ENCODE results near the gene ACTN4.

ACTN4 gene

DNA sequence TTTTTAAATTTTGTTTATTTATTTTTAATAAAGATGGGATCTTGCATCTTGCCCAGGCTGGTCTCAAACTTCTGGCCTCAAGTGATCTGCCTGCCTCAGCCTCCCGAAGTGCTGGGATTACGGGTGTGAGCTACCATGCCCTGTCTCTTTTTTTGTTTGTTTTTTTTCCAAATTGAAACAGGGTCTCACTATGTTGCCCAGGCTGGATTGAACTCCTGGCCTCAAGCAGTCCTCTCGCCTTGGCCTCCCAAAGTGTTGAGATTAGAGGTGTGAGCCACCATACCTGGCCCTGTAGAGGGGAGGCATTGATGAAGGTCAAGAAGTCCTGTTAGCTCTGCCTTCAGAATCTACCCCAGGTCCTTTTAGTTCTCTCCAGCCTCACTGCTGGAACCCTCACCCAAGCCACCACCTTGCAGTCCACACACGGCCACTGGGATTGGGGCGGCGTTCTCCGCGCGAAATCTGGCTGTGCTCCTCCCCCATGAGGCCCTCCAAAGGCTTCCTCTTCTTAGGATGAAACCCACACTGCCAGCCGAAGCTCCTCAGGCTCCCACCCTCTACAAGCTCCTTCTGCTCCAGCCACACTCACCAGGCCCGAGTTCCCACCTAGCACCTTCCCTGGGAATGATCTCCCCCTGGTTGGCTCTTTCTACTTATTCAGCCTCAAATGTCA lies 34.9 kb downstream of the ACTN4 start:
- in situ Hi-C loops (cut with HindIII; ENCODE audit: low pct_ligation_motif_present, low sequenced_read_pairs), result no loop called here
- H3K27me3 ChIP-seq (replicated peaks), result no peaks in the 10 kb centered on the region
- no peak for DNase-seq
- H3K4me3 ChIP-seq (ENCODE audit: low read depth, low read length), result no peak overlapping the region
- no peak overlapping the region for H3K27ac ChIP-seq
- TF ChIP-seq, protein P1, sequence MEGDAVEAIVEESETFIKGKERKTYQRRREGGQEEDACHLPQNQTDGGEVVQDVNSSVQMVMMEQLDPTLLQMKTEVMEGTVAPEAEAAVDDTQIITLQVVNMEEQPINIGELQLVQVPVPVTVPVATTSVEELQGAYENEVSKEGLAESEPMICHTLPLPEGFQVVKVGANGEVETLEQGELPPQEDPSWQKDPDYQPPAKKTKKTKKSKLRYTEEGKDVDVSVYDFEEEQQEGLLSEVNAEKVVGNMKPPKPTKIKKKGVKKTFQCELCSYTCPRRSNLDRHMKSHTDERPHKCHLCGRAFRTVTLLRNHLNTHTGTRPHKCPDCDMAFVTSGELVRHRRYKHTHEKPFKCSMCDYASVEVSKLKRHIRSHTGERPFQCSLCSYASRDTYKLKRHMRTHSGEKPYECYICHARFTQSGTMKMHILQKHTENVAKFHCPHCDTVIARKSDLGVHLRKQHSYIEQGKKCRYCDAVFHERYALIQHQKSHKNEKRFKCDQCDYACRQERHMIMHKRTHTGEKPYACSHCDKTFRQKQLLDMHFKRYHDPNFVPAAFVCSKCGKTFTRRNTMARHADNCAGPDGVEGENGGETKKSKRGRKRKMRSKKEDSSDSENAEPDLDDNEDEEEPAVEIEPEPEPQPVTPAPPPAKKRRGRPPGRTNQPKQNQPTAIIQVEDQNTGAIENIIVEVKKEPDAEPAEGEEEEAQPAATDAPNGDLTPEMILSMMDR (IDR thresholded peaks at IDR 0.05; ENCODE audit: low read depth, low read length, missing control alignments), result no peak
- peaks cover 19% of the 10 kb centered on the region for H3K36me3 ChIP-seq (replicated peaks)

DNA sequence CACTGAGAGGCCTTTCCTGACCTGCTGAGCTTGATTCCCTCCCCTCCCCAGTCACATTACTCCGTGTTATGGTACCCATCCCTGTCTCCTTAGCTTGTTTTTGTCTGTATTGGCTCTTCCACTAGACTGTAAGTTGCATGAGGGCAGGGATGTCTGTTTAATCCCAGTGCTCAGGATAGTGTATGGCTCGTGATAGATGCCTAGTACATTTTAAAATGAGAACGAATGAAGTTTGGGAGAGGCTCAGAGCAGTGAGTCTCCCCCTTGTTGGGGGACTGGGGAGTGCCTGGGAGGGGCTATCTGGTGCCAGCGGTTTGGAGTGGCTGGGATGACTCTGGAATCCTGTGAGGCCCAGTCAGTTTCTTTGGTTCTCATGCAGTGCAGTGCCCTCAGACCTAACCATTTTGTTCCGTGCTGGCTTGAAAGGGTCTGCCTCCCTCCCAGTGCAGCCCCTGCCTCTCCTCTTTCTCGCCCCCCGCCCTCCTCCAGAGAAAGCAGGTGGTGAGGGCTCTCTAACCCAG lies 35.5 kb downstream of the ACTN4 start:
- in situ Hi-C loops (cut with HindIII; ENCODE audit: low pct_ligation_motif_present, low sequenced_read_pairs), result no loop called here
- no peak for DNase-seq
- Histone ChIP-seq H3K4me3 (ENCODE audit: low read depth, low read length) (no peak overlapping the region), H3K36me3 (replicated peaks) (peaks cover 14% of the 10 kb centered on the region), H3K27me3 (replicated peaks) (no peaks in the 10 kb centered on the region), H3K27ac (peak overlapping the region; percentile 90)
- TF ChIP-seq, protein P1 (IDR thresholded peaks at IDR 0.05; ENCODE audit: low read depth, low read length, missing control alignments), result no peak

DNA sequence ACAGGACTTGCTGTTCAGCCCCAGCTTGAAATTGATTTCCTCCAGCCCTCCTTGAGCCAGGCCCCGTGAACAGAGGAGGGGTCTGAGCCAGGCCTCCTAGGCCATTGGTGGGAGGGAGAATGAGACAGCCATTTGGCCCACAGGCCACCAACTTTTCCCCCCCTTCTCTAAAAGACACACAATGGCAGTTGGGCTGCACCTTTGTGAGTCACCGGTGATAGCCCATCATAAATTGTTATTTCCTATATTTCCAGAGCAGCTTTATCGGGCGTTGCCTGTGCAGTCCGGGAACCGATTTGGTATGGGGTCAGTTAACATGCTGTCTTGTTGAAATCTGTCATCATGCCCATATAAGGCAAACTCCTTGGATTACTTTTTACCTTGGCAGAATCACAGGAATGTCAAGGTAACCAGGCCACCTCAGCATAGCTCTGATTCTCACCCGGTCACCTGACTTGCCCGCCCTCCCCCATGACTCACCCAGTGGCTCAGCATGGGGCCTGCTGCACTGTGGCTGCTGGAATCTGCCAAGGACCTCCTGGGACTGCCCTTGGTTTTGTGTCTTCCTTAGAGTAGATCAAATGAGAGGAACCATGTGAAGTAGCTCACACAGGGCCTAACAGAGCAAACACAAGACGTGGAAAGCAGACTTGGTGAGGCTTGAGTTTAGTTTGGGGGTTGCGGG lies 36.1 kb downstream of the ACTN4 start:
- in situ Hi-C loops (cut with HindIII; ENCODE audit: low pct_ligation_motif_present, low sequenced_read_pairs), result no loop called here
- no peak overlapping the region for H3K4me3 ChIP-seq (ENCODE audit: low read depth, low read length)
- no peaks in the 10 kb centered on the region for H3K27me3 ChIP-seq (replicated peaks)
- peak overlapping the region; percentile 90 for H3K27ac ChIP-seq
- peak; percentile 95 for DNase-seq
- H3K36me3 ChIP-seq (replicated peaks), result peaks cover 10% of the 10 kb centered on the region
- TF ChIP-seq, protein P1 (IDR thresholded peaks at IDR 0.05; ENCODE audit: low read depth, low read length, missing control alignments), result no peak

DNA sequence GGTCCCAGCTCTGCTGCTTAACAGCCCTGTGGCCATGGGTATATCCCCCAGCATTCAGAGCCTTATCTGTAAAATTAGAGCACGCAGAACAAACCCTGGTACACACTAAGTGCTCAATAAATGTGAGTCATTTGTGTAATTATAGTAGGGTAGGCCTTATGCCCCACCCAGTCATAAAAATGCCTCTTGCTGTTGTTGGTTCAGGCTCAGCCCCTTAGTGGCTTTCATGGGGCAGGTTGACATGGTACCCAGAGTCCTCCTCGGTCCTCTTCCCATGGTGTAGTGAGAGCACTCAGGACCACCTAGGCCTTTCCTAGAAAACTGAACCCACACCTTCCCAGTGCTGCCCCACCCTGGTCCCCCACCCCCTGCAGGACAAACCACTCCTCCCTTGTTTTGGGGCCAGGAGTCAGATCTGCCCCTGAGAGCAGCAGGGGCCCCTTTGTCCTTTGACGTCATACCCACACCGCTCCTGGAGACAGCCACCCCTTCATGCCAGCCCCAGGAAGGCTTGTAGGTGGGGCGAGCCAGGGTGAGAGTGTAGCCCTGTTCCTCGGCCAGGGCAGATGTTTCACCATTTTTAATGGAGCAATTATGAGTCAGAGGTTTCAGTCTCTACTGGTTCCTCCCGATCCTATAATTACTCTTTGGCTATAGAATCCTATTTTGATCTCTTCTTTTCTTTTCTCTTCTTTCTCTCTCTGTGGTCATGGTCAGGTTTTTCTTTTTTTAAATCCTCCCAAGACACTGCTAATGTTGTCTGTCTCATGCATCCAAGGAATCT lies 36.8 kb downstream of the ACTN4 start:
- TF ChIP-seq, protein P1 (IDR thresholded peaks at IDR 0.05; ENCODE audit: low read depth, low read length, missing control alignments), result peak; percentile 11
- DNase-seq, result peak; percentile 70
- Histone ChIP-seq H3K27ac (peak overlapping the region; percentile 90), H3K4me3 (ENCODE audit: low read depth, low read length) (no peak overlapping the region), H3K27me3 (replicated peaks) (no peaks in the 10 kb centered on the region), H3K36me3 (replicated peaks) (peaks cover 9% of the 10 kb centered on the region)
- in situ Hi-C loops (cut with HindIII; ENCODE audit: low pct_ligation_motif_present, low sequenced_read_pairs), result no loop called here

DNA sequence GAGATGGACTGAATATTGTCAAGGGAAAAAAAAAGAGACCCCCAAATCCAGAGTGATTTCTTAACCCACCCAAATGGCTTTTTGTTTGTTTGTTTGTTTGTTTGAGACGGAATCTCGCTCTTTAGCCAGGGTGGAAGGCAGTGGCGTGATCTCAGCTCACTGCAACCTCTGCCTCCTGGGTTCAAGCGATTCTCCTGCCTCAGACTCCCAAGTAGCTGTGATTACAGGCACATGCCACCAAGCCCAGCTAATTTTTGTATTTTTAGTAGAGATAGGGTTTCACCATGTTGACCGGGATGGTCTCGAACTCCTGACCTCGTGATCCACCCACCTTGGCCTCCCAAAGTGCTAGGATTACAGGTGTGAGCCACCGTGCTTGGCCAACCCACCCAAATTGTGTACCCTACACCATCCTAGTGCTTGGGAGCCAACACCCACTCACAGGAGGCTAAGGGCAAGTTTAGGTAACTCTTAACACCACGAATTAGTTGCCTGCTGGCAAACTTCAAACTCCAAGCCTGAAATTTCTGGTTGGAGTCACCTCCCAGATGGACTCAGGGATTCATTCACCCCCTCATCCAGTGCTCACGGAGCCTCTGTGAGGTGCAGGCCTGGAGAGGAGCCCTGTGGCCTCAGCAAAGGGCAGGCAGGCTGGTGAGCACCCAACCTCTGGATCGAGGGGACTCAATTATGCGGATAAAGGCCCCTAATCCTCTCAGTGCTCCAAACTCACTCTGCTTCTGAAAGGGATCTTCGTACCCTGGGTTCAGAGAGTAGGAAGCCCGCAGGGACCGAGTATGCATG lies 37.6 kb downstream of the ACTN4 start:
- peaks cover 3% of the 10 kb centered on the region for H3K36me3 ChIP-seq (replicated peaks)
- DNase-seq, result no peak
- TF ChIP-seq, protein P1 (IDR thresholded peaks at IDR 0.05; ENCODE audit: low read depth, low read length, missing control alignments), result no peak
- H3K27me3 ChIP-seq (replicated peaks), result no peaks in the 10 kb centered on the region
- in situ Hi-C loops (cut with HindIII; ENCODE audit: low pct_ligation_motif_present, low sequenced_read_pairs), result no loop called here
- peak overlapping the region; percentile 90 for H3K27ac ChIP-seq
- H3K4me3 ChIP-seq (ENCODE audit: low read depth, low read length), result no peak overlapping the region

Data from brain microvascular endothelial cell (primary cell).